Activated T-helper 1 cell treated with anti-CD3 and anti-CD28 coated beads, Interleukin-12 subunit alpha, Interleukin-12 subunit beta, Interleukin-2, Interleukin-4 antibody, amounts not matched to agents 30 ng/mL and 10 ng/mL and 1 ng/mL, durations not matched to agents 14 hours and 24 hours and 36 hours (primary cell): Measurements from ENCODE around the gene TCF7L1. TPM values are rescaled to one million over a fixed set of nuclear protein-coding genes. Genes with fewer than 3 reads are reported as not detected.

Source experiments
- DNase-seq: peaks from one replicate; pipeline ENCODE4 v3.0.0; 2021; ENCODE audit warnings: low spot score
- H3K27ac Mint-ChIP-seq: one replicate; pipeline ENCODE4 v1.8.0; 2021; ENCODE audit warnings: mild to moderate bottlenecking, mixed read lengths
- H3K27me3 Mint-ChIP-seq: one replicate; pipeline ENCODE4 v1.8.0; 2022; ENCODE audit warnings: mild to moderate bottlenecking, moderate library complexity, mixed read lengths; ENCODE audit not compliant: insufficient read depth
- H3K36me3 Mint-ChIP-seq: one replicate; pipeline ENCODE4 v1.8.0; 2021; ENCODE audit warnings: low read depth, mixed read lengths
- H3K4me1 Mint-ChIP-seq: one replicate; pipeline ENCODE4 v1.8.0; 2021; ENCODE audit warnings: low read depth, mixed read lengths
- H3K4me3 Mint-ChIP-seq: one replicate; pipeline ENCODE4 v1.8.0; 2021; ENCODE audit warnings: mild to moderate bottlenecking, moderate library complexity, mixed read lengths
- H3K9me3 Mint-ChIP-seq: one replicate; pipeline ENCODE4 v1.8.0; 2021; ENCODE audit warnings: mixed read lengths
- intact Hi-C: fragments of 100-400 bp; cut with micrococcal nuclease; formaldehyde crosslinking; loops from one replicate; pipeline ENCODE4 v1.15.1; 2024
- total RNA-seq: library from RNA; stranded (reverse); gene quantifications from 2 replicates; pipeline ENCODE4 v1.2.3, GENCODE V29; 2022

TCF7L1 gene
- total RNA-seq, 1 donor from 2014 or later: not detected

DNA sequence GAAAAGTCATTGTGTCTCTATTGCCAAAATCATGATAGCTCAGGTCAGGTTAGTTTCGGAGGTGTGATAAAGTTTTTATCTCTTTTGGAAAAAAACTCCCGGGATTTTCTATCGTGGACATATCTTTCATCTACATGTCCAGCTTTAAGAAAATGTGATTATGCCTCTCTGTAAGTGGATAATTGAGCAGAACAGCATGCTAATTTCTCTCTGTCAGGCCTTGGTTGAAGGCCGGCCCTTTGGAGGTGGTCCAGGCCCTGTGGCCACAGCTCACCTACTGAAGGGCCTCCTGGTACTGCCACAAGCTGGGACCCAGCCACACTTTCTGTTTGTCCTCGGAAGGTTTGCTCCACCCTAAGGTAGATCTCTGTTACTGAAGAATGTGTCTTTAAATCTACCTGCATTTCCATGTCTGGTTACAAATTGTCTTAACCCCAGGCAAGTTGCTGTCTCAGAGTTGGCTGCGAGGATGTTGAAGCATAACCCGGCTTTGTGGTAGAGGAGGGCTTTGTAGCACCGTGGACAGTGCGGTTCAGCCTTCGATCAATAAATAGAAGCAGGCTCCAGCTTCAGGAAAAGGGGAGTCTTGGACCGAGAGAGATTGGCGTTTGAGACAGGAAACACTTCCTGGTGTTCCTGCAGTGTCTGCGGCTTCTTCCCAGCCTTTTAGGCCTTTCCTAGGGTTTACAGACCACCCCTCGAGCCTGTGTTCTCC is 25.5 kb downstream of the TCF7L1 start:
- no peaks in the 10 kb centered on the region for H3K4me1 Mint-ChIP-seq
- no peaks in the 10 kb centered on the region for H3K36me3 Mint-ChIP-seq

DNA sequence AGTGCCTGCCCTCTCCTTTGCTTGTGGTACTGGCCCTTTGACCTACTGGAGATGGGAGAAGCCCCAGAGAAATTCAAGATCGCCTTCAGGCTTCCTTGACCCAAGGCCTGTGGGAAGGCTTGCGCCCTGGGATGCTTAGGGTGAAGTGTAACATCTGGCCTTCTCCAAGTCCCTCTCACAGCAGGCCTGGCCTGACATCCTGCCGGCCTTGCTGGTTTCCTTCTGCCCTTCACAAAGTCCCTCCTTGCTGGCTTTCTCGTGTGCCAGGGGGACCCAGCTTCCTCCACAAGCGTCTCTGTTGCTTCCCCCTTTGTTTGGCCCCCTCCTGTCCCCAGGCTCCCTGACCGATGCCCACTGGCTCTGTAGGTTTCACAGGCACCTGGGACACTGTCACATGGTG is 26.4 kb downstream of the TCF7L1 start:
- no peak for DNase-seq
- peaks cover 10% of the 10 kb centered on the region for H3K27me3 Mint-ChIP-seq
- H3K4me3 Mint-ChIP-seq: no peak overlapping the region
- intact Hi-C loops: no loop called here
- H3K4me1 Mint-ChIP-seq: no peaks in the 10 kb centered on the region
- no peaks in the 10 kb centered on the region for H3K9me3 Mint-ChIP-seq
- H3K27ac Mint-ChIP-seq: no peak overlapping the region
- H3K36me3 Mint-ChIP-seq: no peaks in the 10 kb centered on the region

More for the DNA sequence above, 25.5 kb downstream of the TCF7L1 start:
- intact Hi-C loops: no loop called here
- DNase-seq: no peak
- Mint-ChIP-seq H3K27ac (no peak overlapping the region), H3K9me3 (no peaks in the 10 kb centered on the region), H3K4me3 (no peak overlapping the region), H3K27me3 (peaks cover 7% of the 10 kb centered on the region)

DNA sequence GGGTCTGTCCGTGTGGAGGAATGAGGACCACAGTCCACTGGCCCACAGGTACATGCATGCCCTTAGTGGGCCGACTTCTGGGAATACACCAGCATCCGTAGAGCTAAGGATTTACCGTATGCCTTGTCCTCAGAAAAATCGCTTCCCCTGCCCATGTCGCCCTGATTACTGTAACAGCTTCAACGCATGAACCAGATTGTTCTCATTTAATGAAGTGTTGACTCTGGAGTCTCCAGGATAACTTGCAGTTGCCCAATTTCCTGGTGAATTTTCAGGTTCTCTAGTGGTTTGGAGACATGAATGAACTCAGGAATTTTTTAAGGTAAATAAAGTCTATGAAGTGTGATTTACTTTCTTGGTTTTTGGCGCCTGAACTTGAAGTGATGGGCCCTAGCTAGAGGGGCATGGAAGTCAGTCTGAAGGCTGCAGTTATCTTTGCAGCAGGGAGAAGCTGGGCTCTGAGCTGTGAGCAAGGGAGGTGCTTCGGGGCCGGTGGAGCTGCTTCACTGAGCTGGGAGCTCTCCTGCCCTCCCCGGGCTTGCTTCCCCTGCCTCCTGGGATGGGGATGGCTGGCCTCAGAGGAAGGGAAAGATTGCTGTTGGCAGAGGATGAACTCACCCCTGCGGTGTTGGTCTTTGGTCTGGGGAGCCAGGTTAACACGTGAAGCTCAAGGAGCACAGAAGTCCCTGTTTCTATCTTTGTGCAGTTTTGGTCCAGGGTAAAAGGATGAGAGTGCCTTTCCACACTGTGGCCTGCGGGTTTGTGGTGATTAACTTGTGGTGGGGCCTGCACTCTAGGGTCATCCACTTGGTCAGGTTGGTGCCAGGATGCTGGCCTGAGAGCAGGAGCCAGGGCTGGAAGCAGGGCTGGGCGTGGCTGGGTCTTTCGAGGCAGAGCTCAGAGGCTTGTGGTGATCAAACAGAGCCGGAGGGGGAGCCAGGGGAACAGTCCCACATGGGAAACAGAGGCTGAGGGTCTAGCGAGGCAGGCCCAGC is 28.1 kb downstream of the TCF7L1 start:
- H3K4me1 Mint-ChIP-seq: no peaks in the 10 kb centered on the region
- peaks cover 10% of the 10 kb centered on the region for H3K27me3 Mint-ChIP-seq
- H3K36me3 Mint-ChIP-seq: no peaks in the 10 kb centered on the region
- no peak for DNase-seq
- H3K27ac Mint-ChIP-seq: no peak overlapping the region
- intact Hi-C loops: no loop called here
- no peak overlapping the region for H3K4me3 Mint-ChIP-seq
- H3K9me3 Mint-ChIP-seq: no peaks in the 10 kb centered on the region

DNA sequence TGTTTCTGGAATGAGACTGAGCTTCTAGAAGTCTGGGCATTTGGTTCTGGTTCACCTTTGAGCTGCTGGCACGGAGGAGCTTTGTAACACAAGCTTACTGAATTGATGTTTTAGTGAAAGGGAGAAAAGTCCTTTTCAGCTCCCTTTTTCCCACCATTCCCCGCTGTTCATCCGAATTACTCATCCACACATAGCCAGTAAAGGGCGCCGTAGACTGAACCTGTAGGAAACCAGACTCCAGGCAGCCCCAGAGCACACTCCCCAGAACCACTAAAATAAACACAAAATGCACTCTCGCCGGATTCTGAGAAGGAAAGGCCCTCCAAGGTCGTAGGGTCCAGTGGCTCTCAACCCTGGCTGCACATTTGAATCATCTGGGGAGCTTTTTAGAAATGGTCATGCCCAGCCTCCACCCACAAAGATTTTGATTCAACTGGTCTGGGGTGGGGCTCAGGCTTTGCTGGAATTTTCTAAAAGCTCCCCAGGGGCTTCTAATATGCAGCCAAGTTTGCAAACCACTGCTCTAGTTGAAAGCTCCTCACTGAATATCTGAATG is 29.6 kb downstream of the TCF7L1 start:
- Mint-ChIP-seq H3K4me1 (no peaks in the 10 kb centered on the region), H3K27me3 (peaks cover 10% of the 10 kb centered on the region), H3K27ac (no peak overlapping the region), H3K9me3 (no peaks in the 10 kb centered on the region), H3K36me3 (no peaks in the 10 kb centered on the region), H3K4me3 (no peak overlapping the region)
- intact Hi-C loops: no loop called here
- no peak for DNase-seq

DNA sequence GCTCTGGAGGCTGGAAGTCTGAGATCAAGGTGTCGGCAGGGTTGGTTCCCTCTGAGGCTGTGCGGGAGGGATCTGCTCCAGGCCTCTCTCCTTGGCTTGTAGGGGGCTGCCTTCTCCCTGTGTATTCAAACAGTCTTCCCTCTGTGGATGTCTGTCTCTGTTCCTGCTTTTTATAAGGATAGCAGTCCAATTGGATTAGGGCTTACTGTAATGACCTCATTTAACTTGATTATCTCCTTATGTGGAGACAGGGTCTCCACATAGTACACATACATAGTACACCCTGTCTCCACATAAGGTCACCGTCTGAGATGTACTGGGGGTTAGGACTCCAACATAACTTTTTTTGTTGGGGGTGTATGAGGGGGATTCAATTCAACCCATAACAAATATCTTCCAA is 30.5 kb downstream of the TCF7L1 start:
- DNase-seq: no peak
- H3K4me1 Mint-ChIP-seq: no peaks in the 10 kb centered on the region
- H3K9me3 Mint-ChIP-seq: no peaks in the 10 kb centered on the region
- no peak overlapping the region for H3K27ac Mint-ChIP-seq
- no peaks in the 10 kb centered on the region for H3K36me3 Mint-ChIP-seq
- H3K4me3 Mint-ChIP-seq: no peak overlapping the region
- intact Hi-C loops: no loop called here
- H3K27me3 Mint-ChIP-seq: peaks cover 10% of the 10 kb centered on the region

DNA sequence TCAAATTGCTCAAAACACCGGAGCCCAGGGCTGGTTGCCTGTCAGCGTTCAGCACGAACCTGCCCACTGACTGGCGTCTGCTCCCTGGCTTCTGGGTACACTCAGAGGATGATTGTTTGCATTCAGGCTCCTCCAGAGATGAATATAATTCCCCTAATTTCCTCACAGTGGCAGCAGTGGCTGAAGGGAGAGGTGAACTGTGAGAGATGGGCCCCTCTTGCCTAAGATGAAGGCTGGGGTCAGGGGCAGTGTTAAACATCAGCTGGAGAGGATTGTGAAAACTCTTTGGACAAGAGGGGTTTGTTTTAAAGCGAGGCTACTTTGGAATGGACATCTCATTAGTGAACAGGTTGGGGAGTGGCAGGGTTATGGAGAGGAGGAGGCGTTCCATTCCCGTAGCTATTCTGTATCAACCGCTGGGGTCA is 31.0 kb downstream of the TCF7L1 start:
- H3K27ac Mint-ChIP-seq: no peak overlapping the region

DNA sequence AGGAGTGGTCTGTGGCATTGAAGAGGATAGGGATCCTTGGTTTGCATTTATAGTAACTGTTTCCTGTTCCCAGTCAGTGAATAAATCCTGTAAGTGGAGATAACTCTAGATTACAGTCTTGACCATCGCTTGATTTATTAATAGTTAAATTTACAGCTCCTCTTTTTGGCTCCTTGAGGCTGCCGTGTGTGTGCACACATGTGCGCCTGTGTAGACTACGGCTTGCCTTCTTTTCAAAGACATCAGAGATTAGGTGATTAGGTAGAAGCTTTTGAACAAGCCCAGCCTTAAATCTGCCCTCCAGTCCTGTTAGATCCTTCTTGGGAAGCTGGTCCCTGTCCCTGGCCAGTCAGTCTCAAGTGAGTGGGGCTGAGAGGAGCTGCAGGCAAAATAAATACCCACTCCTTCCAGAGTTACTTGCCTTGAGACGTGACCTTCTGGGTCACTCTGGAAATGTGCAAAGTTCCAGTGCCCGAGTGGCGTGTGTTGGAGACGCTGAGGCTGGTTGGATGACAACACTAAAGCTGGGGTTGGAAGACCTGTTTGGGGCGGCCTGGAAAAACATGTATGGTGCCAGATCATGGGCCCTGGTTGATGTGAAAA is 32.0 kb downstream of the TCF7L1 start:
- intact Hi-C loops: no loop called here
- Mint-ChIP-seq H3K4me3 (no peak overlapping the region), H3K9me3 (no peaks in the 10 kb centered on the region), H3K4me1 (no peaks in the 10 kb centered on the region), H3K27me3 (peaks cover 12% of the 10 kb centered on the region), H3K36me3 (no peaks in the 10 kb centered on the region), H3K27ac (no peak overlapping the region)
- DNase-seq: no peak

More for the DNA sequence above, 31.0 kb downstream of the TCF7L1 start:
- Mint-ChIP-seq H3K27me3 (peaks cover 12% of the 10 kb centered on the region), H3K9me3 (no peaks in the 10 kb centered on the region), H3K4me1 (no peaks in the 10 kb centered on the region), H3K4me3 (no peak overlapping the region), H3K36me3 (no peaks in the 10 kb centered on the region)
- no peak for DNase-seq
- intact Hi-C loops: no loop called here

DNA sequence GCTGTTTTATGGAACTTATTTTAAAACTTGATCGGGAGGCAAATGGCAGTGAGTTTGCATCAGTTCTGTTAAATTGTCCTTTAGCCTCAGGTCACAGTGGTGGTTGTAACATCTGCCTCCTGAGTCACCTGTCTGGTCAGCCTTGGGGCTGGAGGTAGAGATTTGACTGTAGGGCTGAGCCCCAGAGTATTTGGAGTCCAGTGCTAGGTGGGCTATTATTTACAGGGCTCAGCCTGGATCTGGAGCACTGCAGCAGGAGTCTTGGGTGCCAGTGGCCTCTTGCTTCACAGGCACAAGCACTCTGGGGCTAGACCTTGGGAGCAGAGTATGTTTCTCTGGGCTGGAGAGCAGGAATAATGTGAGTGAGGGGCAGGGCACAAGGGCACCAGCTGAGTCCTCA is 32.8 kb downstream of the TCF7L1 start:
- H3K27me3 Mint-ChIP-seq: peaks cover 18% of the 10 kb centered on the region
- H3K9me3 Mint-ChIP-seq: no peaks in the 10 kb centered on the region
- no peak for DNase-seq
- intact Hi-C loops: no loop called here
- no peak overlapping the region for H3K27ac Mint-ChIP-seq
- no peak overlapping the region for H3K4me3 Mint-ChIP-seq
- no peaks in the 10 kb centered on the region for H3K4me1 Mint-ChIP-seq
- no peaks in the 10 kb centered on the region for H3K36me3 Mint-ChIP-seq

DNA sequence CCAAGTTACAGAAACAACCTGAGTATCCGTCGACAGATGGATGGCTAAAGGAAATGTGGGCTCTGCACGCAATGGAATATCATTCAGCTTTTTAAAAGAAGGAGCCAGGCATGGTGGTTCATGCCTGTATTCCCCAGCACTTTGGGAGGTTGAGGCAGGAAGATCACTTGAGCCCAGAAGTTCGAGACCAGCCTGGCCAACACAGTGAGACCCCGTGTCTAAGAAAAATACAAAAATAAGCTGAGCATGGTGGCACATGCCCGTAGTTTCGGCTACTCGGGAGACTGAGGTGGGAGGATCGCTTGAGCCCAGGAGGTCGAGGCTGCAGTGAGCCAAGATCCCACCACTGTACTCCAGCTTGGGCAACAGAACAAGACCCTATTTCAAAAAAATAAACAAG is 34.3 kb downstream of the TCF7L1 start:
- no peak overlapping the region for H3K4me3 Mint-ChIP-seq
- no peaks in the 10 kb centered on the region for H3K36me3 Mint-ChIP-seq
- intact Hi-C loops: no loop called here
- no peak overlapping the region for H3K27ac Mint-ChIP-seq
- no peak for DNase-seq
- peaks cover 19% of the 10 kb centered on the region for H3K27me3 Mint-ChIP-seq
- no peaks in the 10 kb centered on the region for H3K9me3 Mint-ChIP-seq
- H3K4me1 Mint-ChIP-seq: no peaks in the 10 kb centered on the region

DNA sequence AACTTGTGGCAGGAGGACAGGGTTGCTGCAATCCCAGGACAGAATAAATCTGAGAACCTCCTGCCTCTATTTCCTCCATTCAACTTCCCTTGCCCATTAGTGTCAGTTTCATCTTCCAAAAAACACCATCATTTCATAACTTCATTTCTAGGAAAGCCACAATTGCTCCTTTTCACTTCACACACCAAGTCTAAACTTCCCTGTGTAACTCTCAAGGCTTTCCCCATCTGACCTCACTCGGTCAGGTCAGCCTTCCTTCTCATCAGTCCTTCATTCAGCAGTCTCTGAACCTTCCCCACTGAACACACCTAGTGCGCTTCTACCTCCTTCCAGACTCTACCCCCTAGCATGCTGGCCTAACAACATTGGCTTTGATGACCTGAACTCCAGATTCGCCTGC is 35.8 kb downstream of the TCF7L1 start:
- Mint-ChIP-seq H3K9me3 (no peaks in the 10 kb centered on the region), H3K27ac (no peak overlapping the region), H3K4me3 (no peak overlapping the region), H3K4me1 (no peaks in the 10 kb centered on the region), H3K27me3 (peaks cover 11% of the 10 kb centered on the region), H3K36me3 (no peaks in the 10 kb centered on the region)
- no peak for DNase-seq
- intact Hi-C loops: no loop called here

DNA sequence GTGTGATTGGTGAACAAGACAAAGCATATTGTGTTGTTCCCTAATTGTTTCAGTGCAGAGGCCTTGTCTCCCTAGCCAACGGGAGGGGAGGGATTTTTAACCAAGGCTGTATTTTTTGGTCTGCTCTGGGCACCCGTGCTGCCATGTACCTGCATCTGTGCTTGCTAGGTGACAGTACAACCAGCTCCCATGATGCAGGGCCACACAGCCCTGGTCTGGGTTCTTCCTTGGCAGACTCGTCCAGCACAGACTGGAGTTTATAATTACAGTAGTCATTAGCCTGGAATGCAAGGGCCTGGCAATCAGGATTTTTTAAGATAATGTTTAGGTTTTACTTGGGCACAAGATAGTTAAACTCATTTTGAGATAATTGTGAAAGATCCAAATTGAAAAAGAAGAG is 36.4 kb downstream of the TCF7L1 start:
- H3K27me3 Mint-ChIP-seq: peaks cover 13% of the 10 kb centered on the region
- H3K27ac Mint-ChIP-seq: no peak overlapping the region
- H3K4me1 Mint-ChIP-seq: no peaks in the 10 kb centered on the region
- H3K36me3 Mint-ChIP-seq: no peaks in the 10 kb centered on the region
- no peak overlapping the region for H3K4me3 Mint-ChIP-seq
- H3K9me3 Mint-ChIP-seq: no peaks in the 10 kb centered on the region
- DNase-seq: no peak
- intact Hi-C loops: no loop called here

DNA sequence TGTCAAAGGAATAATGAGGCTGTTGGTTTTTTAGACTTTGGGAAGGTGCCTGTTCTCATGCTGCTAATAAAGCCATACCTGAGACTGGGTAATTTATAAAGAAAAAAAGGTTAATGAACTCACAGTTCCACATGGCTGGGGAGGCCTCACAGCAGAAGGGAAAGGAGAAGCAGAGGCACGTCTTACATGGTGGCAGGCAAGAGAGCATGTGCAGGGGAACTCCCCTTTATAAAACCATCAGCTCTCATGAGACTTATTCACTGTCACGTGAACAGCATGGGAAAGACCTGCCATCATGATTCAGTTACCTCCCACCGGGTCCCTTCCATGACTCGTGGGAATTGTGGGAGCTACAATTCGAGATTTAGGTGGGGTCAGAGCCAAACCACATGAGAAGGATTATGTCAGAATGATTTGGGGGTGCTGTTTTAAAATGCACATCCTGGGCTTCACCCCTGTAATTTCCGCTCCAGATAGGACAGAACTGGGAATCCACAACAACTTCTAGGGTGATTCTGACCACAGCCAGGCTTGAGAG is 37.8 kb downstream of the TCF7L1 start:
- H3K9me3 Mint-ChIP-seq: no peaks in the 10 kb centered on the region
- H3K4me3 Mint-ChIP-seq: no peak overlapping the region
- intact Hi-C loops: no loop called here

More for the DNA sequence above, 37.8 kb downstream of the TCF7L1 start:
- H3K36me3 Mint-ChIP-seq: no peaks in the 10 kb centered on the region
- no peaks in the 10 kb centered on the region for H3K4me1 Mint-ChIP-seq
- DNase-seq: no peak
- peaks cover 13% of the 10 kb centered on the region for H3K27me3 Mint-ChIP-seq
- H3K27ac Mint-ChIP-seq: no peak overlapping the region
